HEK293 (cell line): ENCODE data around the gene RGS9.

Source experiments
- CTCF ChIA-PET: fragments of 350-600 bp; formaldehyde crosslinking; extraction: SDS; loops from one replicate; lab custom pipeline; 2021; ENCODE audit warnings: antibody characterized with exemption; lab: Yijun Ruan, JAX
- POLR2A ChIA-PET: fragments of 300-600 bp; formaldehyde crosslinking; extraction: SDS; loops from one replicate; lab custom pipeline; 2020; ENCODE audit warnings: antibody characterized with exemption, inconsistent platforms; lab: Yijun Ruan, JAX
- H3K27ac ChIP-seq: fragments of 200-500 bp; sonication (Bioruptor generic); 2 replicates; pipeline ENCODE4 v1.5.1; 2014; ENCODE audit warnings: low read depth, low read length, control low read depth, inconsistent platforms; ENCODE audit errors: extremely low read depth
- H3K36me3 ChIP-seq, 2 experiments: fragments of 200-500 bp in 1 of 2; sonication (Bioruptor generic) in 1 of 2; 1 replicate in 1 of 2; 2 replicates in 1 of 2; pipeline ENCODE4 v1.5.1; 2014 to 2017; ENCODE audit warnings: inconsistent platforms in 2 of 2, low read length in 2 of 2; ENCODE audit not compliant: control insufficient read depth in 2 of 2, insufficient read depth in 1 of 2
- H3K4me1 ChIP-seq: fragments of 200-500 bp; sonication (Bioruptor generic); 2 replicates; pipeline ENCODE4 v1.5.1; 2014; ENCODE audit warnings: mild to moderate bottlenecking, low read length, inconsistent platforms; ENCODE audit not compliant: control insufficient read depth, insufficient read depth
- H3K4me3 ChIP-seq: 2 replicates; pipeline ENCODE4 v1.5.1; 2011; ENCODE audit warnings: low read depth, mild to moderate bottlenecking, control low read depth, low read length, moderate library complexity
- H3K9me3 ChIP-seq: fragments of 200-500 bp; sonication (Bioruptor generic); 2 replicates; pipeline ENCODE4 v1.5.1; 2014; ENCODE audit warnings: low read depth, low read length, inconsistent platforms; ENCODE audit not compliant: control insufficient read depth, insufficient read depth
- BCL11B ChIP-seq: fragments of 450-650 bp; formaldehyde crosslinking; IDR thresholded peaks from 2 replicates; pipeline ENCODE4 v1.5.1; 2016; ENCODE audit warnings: low read depth, missing biosample characterization, missing genetic modification characterization
- MEIS1 ChIP-seq: sonication (generic); formaldehyde crosslinking; IDR thresholded peaks from 2 replicates; pipeline ENCODE4 v1.8.1; 2022; ENCODE audit warnings: missing genetic modification reagents, mild to moderate bottlenecking, borderline replicate concordance
- ZNF114 ChIP-seq: fragments of 450-650 bp; formaldehyde crosslinking; IDR thresholded peaks from 2 replicates; pipeline ENCODE4 v1.5.0; 2017; ENCODE audit warnings: missing biosample characterization, missing genetic modification characterization
- ZNF138 ChIP-seq: fragments of 450-650 bp; formaldehyde crosslinking; IDR thresholded peaks from 2 replicates; pipeline ENCODE4 v1.5.1; 2016; ENCODE audit warnings: missing biosample characterization, missing genetic modification characterization, borderline replicate concordance
- ZNF146 ChIP-seq: fragments of 450-650 bp; formaldehyde crosslinking; IDR thresholded peaks from 2 replicates; pipeline ENCODE4 v1.5.1; 2016; ENCODE audit warnings: missing biosample characterization, missing genetic modification characterization
- ZNF155 ChIP-seq: fragments of 450-650 bp; formaldehyde crosslinking; IDR thresholded peaks from 2 replicates; pipeline ENCODE4 v1.5.1; 2016; ENCODE audit warnings: missing biosample characterization, missing genetic modification characterization
- ZNF239 ChIP-seq: fragments of 450-650 bp; formaldehyde crosslinking; IDR thresholded peaks from 2 replicates; pipeline ENCODE4 v1.5.1; 2016; ENCODE audit warnings: missing biosample characterization, missing genetic modification characterization
- ZNF24 ChIP-seq: fragments of 450-650 bp; formaldehyde crosslinking; IDR thresholded peaks from 2 replicates; pipeline ENCODE4 v1.5.1; 2016; ENCODE audit warnings: missing biosample characterization, missing genetic modification characterization
- ZNF248 ChIP-seq: fragments of 450-650 bp; formaldehyde crosslinking; IDR thresholded peaks from 2 replicates; pipeline ENCODE4 v1.5.1; 2017; ENCODE audit warnings: missing biosample characterization, missing genetic modification characterization
- ZNF266 ChIP-seq: fragments of 450-650 bp; formaldehyde crosslinking; IDR thresholded peaks from 2 replicates; pipeline ENCODE4 v1.5.1; 2016; ENCODE audit warnings: missing biosample characterization, missing genetic modification characterization, low read depth
- ZNF302 ChIP-seq: fragments of 450-650 bp; formaldehyde crosslinking; IDR thresholded peaks from 2 replicates; pipeline ENCODE4 v1.5.1; 2016; ENCODE audit warnings: missing biosample characterization, missing genetic modification characterization, low read depth
- ZNF404 ChIP-seq: fragments of 450-650 bp; formaldehyde crosslinking; IDR thresholded peaks from 2 replicates; pipeline ENCODE4 v1.5.1; 2017; ENCODE audit warnings: missing biosample characterization, missing genetic modification characterization
- ZNF433 ChIP-seq: fragments of 450-650 bp; formaldehyde crosslinking; IDR thresholded peaks from 2 replicates; pipeline ENCODE4 v1.5.1; 2016; ENCODE audit warnings: missing biosample characterization, missing genetic modification characterization, low read depth
- ZNF558 ChIP-seq: fragments of 450-650 bp; formaldehyde crosslinking; IDR thresholded peaks from 2 replicates; pipeline ENCODE4 v1.5.1; 2016; ENCODE audit warnings: missing biosample characterization, missing genetic modification characterization
- ZNF610 ChIP-seq: fragments of 450-650 bp; formaldehyde crosslinking; IDR thresholded peaks from 2 replicates; pipeline ENCODE4 v1.5.1; 2016; ENCODE audit warnings: missing biosample characterization, missing genetic modification characterization, borderline replicate concordance
- ZNF660 ChIP-seq: fragments of 450-650 bp; IDR thresholded peaks from 2 replicates; pipeline ENCODE4 v1.5.1; 2018; ENCODE audit warnings: missing biosample characterization, mild to moderate bottlenecking, missing genetic modification characterization
- ZNF664 ChIP-seq: fragments of 450-650 bp; formaldehyde crosslinking; IDR thresholded peaks from 2 replicates; pipeline ENCODE4 v1.5.1; 2016; ENCODE audit warnings: missing biosample characterization, missing genetic modification characterization
- ZNF792 ChIP-seq: fragments of 450-650 bp; formaldehyde crosslinking; IDR thresholded peaks from 2 replicates; pipeline ENCODE4 v1.5.1; 2016; ENCODE audit warnings: missing biosample characterization, missing genetic modification characterization
- TF ChIP-seq, protein P1 (sequence below): fragments of 450-650 bp; formaldehyde crosslinking; IDR thresholded peaks from 2 replicates; pipeline ENCODE4 v1.5.1; 2016; ENCODE audit warnings: missing biosample characterization, missing genetic modification characterization, borderline replicate concordance
- TF ChIP-seq, protein P2 (sequence below): fragments of 450-650 bp; formaldehyde crosslinking; IDR thresholded peaks from 2 replicates; pipeline ENCODE4 v1.5.1; 2016; ENCODE audit warnings: missing biosample characterization, missing genetic modification characterization
- TF ChIP-seq, protein P3 (sequence below): fragments of 450-650 bp; formaldehyde crosslinking; IDR thresholded peaks from 2 replicates; pipeline ENCODE4; 2016; ENCODE audit warnings: missing biosample characterization, missing genetic modification characterization
- TF ChIP-seq, protein P4 (sequence below): fragments of 450-650 bp; formaldehyde crosslinking; optimal IDR thresholded peaks from 2 replicates; pipeline ENCODE3; 2016; ENCODE audit warnings: missing biosample characterization, mild to moderate bottlenecking, missing genetic modification characterization

The RGS9 gene

DNA sequence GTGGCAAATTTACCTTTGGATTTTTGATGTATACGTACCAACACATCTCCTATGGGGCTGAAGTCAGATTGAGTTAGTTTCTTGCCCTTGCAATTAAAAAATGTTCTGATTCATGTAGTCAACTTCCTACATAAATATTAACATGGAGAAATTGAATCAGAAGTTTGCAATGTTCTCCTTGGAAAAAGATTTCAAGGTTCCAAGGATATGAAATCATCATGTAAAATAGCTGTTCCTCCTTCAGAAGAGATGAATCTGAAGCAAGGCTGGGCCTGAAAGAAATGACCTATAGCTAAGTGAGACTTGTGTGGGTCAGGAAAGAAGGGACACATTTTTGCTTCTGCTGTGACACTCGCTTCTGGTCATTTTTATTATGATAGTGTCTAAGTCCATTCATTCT, 131.7 kb downstream of the RGS9 start:
- Histone ChIP-seq H3K27ac (no peak overlapping the region), H3K4me1 (no peaks in the 10 kb centered on the region), H3K4me3 (no peak overlapping the region), H3K9me3 (no peaks in the 10 kb centered on the region), H3K36me3 (no peaks in the 10 kb centered on the region)
- POLR2A ChIA-PET = no interaction called here
- CTCF ChIA-PET = interaction anchor here (0.6 to 1.9 kb wide), 9 partner anchors 10 to 818 kb away, joined by 3 to 12 read pairs (median 3); no protein-coding TSS in a partner anchor
- TF ChIP-seq, protein P1, sequence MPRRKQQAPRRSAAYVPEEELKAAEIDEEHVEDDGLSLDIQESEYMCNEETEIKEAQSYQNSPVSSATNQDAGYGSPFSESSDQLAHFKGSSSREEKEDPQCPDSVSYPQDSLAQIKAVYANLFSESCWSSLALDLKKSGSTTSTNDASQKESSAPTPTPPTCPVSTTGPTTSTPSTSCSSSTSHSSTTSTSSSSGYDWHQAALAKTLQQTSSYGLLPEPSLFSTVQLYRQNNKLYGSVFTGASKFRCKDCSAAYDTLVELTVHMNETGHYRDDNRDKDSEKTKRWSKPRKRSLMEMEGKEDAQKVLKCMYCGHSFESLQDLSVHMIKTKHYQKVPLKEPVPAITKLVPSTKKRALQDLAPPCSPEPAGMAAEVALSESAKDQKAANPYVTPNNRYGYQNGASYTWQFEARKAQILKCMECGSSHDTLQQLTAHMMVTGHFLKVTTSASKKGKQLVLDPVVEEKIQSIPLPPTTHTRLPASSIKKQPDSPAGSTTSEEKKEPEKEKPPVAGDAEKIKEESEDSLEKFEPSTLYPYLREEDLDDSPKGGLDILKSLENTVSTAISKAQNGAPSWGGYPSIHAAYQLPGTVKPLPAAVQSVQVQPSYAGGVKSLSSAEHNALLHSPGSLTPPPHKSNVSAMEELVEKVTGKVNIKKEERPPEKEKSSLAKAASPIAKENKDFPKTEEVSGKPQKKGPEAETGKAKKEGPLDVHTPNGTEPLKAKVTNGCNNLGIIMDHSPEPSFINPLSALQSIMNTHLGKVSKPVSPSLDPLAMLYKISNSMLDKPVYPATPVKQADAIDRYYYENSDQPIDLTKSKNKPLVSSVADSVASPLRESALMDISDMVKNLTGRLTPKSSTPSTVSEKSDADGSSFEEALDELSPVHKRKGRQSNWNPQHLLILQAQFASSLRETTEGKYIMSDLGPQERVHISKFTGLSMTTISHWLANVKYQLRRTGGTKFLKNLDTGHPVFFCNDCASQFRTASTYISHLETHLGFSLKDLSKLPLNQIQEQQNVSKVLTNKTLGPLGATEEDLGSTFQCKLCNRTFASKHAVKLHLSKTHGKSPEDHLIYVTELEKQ (tag by site-specific recombination) = no peak
- TF ChIP-seq ZNF239 (tag by site-specific recombination) = no peak
- TF ChIP-seq ZNF404 (tag by site-specific recombination) = no peak
- TF ChIP-seq BCL11B (tag by site-specific recombination) = no peak
- TF ChIP-seq ZNF138 = no peak
- no peak for TF ChIP-seq ZNF248 (tag by site-specific recombination)
- no peak for TF ChIP-seq ZNF660 (tag by site-specific recombination)
- TF ChIP-seq ZNF302 (tag by site-specific recombination) = no peak
- no peak for TF ChIP-seq MEIS1 (CRISPR knock-in tag)
- TF ChIP-seq ZNF664 (tag by site-specific recombination) = no peak

DNA sequence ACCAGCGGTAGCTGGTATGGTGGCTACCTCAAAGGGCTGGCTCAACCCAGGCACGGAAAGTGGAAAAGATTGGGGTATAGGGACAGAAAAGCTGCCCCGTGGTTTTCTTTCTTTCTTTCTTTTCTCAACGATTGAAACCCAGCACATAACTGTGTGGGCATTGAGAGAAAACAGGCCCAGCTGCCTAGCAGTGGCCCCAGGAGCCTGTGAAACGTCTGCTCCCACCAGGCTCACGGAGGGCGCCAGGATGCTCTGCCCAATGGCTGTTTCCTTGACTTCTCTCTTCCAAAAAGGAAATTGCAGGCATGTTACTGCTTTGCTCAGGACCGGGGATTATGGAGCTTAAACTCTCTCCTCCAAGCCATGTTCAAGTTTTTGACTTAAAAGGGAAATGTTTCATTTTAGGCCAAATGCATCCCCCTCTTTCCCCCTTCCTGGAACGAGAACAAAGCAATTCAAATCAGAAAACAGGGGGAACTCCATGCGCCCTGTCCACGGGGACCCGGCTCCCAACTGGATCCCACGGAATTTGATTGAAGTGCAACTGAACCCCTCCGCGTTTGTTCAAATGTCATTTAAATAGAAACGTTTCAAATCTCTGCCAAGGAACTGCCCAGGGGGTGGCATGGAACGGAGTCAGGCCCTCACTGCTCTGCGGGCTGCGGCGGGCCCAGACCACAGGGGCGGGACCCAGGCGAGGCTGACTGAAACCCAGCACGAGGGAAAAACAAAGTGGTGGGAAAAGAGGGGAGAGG, 133.5 kb downstream of the RGS9 start:
- no peaks in the 10 kb centered on the region for H3K4me1 ChIP-seq
- CTCF ChIA-PET = no interaction called here

More for the DNA sequence above, 133.5 kb downstream of the RGS9 start:
- POLR2A ChIA-PET = no interaction called here
- TF ChIP-seq ZNF155 = no peak
- TF ChIP-seq BCL11B (tag by site-specific recombination) = no peak
- TF ChIP-seq ZNF558 (tag by site-specific recombination) = no peak
- no peak for TF ChIP-seq ZNF610 (tag by site-specific recombination)
- TF ChIP-seq ZNF114 = no peak
- TF ChIP-seq ZNF146 (tag by site-specific recombination) = no peak
- TF ChIP-seq, protein P2, sequence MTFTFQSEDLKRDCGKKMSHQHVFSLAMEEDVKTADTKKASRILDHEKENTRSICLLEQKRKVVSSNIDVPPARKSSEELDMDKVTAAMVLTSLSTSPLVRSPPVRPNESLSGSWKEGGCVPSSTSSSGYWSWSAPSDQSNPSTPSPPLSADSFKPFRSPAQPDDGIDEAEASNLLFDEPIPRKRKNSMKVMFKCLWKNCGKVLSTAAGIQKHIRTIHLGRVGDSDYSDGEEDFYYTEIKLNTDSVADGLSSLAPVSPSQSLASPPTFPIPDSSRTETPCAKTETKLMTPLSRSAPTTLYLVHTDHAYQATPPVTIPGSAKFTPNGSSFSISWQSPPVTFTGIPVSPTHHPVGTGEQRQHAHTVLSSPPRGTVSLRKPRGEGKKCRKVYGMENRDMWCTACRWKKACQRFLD (tag by site-specific recombination) = no peak
- TF ChIP-seq ZNF239 (tag by site-specific recombination) = no peak
- no peak for TF ChIP-seq ZNF266 (tag by site-specific recombination)
- TF ChIP-seq ZNF433 = no peak
- TF ChIP-seq ZNF24 = no peak
- TF ChIP-seq, protein P3, sequence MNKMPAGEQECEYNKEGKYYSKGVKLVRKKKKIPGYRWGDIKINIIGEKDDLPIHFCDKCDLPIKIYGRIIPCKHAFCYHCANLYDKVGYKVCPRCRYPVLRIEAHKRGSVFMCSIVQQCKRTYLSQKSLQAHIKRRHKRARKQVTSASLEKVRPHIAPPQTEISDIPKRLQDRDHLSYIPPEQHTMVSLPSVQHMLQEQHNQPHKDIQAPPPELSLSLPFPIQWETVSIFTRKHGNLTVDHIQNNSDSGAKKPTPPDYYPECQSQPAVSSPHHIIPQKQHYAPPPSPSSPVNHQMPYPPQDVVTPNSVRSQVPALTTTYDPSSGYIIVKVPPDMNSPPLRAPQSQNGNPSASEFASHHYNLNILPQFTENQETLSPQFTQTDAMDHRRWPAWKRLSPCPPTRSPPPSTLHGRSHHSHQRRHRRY (tag by site-specific recombination) = no peak
- TF ChIP-seq, protein P4, sequence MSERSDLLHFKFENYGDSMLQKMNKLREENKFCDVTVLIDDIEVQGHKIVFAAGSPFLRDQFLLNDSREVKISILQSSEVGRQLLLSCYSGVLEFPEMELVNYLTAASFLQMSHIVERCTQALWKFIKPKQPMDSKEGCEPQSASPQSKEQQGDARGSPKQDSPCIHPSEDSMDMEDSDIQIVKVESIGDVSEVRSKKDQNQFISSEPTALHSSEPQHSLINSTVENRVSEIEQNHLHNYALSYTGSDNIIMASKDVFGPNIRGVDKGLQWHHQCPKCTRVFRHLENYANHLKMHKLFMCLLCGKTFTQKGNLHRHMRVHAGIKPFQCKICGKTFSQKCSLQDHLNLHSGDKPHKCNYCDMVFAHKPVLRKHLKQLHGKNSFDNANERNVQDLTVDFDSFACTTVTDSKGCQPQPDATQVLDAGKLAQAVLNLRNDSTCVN (tag by site-specific recombination) = no peak
- no peak for TF ChIP-seq ZNF792 (tag by site-specific recombination)
- H3K9me3 ChIP-seq = no peaks in the 10 kb centered on the region
- no peak overlapping the region for H3K27ac ChIP-seq
- H3K36me3 ChIP-seq = no peaks in the 10 kb centered on the region
- H3K4me3 ChIP-seq = no peak overlapping the region
